ENCODE results near the gene CLDN20. TPM values are rescaled to one million over a fixed set of nuclear protein-coding genes. Genes with fewer than 3 reads are reported as not detected.
A peak's percentile ranks its signal among the peaks of the same experiment; 100 is the strongest.
"Not testable (repeated sequence)": the region's sequence is repeated elsewhere in the genome, so short reads cannot be mapped to it uniquely, and the experiment has no call there.

Gene CLDN20
- total RNA-seq, 1 donor from 2014 or later: 0.19 TPM

DNA sequence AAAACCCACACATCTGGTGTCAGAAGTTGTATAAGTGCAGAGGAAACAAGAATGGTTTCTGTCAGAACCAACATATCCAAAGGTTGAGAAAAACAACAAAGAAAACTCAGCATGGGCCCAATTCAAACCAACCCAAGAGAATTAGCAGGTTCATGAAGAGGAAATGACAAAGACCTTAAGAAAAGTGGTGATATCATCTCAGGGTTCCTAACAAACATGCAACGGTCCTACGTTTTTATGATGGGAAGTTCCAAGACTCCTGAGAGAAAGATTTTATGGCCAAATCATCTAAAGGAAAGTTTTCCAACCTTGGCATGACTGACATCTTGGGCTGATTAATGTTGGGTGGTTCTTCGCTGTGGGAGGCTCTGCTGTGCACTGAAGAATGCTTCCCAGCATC, 27.5 kb downstream of the CLDN20 start:
- no peak for ATAC-seq
- intact Hi-C loops (cut with DNase I): no loop called here

DNA sequence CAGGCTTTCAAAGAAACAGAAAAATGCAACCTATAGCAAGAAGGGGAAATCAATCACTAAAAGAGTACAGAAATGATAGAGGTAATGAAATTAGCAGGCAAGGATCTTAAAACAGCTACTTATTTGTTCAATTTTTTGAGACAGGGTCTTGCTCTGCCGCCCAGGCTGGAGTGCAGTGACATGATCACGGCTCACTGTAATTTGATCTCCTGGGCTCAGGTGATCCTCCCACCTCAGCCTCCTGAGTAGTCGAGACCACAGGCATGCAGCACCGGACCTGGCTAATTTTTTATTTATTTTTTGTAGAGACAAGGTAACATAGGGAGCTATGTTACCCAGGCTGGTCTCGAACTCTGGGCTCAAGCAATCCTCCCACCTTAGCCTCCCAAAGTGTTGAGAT, 28.9 kb downstream of the CLDN20 start:
- no peak for ATAC-seq
- intact Hi-C loops (cut with DNase I): no loop called here
- DNase-seq (ENCODE audit: missing footprints): no peak

More for the DNA sequence above, 27.5 kb downstream of the CLDN20 start:
- DNase-seq (ENCODE audit: missing footprints): no peak

DNA sequence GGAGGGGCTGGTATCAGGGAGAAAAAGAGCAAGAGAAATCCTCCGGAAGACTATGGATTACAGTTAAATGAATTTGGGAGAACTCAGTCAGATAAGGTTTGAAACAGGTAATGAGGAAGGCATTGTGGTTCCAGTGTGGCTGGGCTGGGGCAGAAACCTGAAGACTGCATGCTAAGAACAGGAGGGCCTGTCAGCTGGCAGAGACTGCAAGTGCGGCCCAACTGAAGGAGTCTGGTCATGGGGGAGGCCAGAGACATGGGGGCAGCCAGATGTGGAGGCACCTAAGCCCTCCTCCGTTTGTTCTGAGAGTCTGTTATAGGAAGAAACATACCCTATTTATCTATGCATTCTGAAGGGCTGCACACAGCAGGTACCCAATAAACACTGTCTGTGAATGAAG, 33.9 kb downstream of the CLDN20 start:
- no peak for ATAC-seq

DNA sequence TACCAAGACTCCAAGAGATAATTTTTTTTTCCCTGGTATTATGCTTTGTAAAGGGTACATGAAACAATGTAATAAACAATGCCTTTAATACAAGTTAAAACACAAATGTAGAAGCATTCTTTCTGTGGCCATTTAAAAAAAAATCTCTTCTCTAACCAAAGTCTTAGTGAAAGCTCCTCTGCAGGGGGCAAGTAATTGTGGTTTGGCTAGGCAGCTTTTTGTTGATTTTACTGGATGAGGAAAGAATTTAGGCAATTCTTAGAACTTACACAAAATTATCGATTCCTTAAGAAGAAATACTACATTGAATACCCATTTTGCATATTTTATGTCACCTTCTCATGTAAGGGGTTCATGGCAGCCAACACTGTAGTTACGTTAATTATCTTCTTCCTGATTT, 38.1 kb downstream of the CLDN20 start:
- no peak for ATAC-seq
- intact Hi-C loops (cut with DNase I): no loop called here

More for the DNA sequence above, 33.9 kb downstream of the CLDN20 start:
- intact Hi-C loops (cut with DNase I): no loop called here
- DNase-seq (ENCODE audit: missing footprints): peak; percentile 55

DNA sequence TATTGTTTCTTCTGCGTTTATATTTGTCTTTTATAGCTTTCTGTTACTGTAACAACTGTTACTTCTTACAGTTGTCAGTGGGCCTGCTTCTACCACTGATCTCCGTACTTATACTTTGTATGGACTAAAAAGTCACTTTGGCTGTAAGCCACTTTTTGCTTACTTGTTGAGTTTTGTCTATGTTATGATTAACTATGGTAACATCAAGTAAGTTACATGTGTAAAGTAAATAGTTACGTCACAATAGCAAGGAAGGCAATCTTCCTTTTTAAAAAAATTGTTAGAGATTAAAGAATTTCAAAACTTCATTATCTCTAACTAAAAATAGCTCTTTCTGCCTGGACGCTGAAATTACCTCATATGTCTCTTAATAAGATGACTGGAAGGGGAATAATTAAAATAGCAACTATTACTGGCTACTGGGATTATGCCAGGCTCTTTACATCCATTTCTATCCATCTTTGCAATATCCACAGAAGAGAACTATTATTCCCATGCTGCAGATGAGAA, 39.6 kb downstream of the CLDN20 start:
- DNase-seq (ENCODE audit: missing footprints) (no peak), ATAC-seq (no peak)
- intact Hi-C loops (cut with DNase I): no loop called here

More for the DNA sequence above, 38.1 kb downstream of the CLDN20 start:
- no peak for DNase-seq (ENCODE audit: missing footprints)

DNA sequence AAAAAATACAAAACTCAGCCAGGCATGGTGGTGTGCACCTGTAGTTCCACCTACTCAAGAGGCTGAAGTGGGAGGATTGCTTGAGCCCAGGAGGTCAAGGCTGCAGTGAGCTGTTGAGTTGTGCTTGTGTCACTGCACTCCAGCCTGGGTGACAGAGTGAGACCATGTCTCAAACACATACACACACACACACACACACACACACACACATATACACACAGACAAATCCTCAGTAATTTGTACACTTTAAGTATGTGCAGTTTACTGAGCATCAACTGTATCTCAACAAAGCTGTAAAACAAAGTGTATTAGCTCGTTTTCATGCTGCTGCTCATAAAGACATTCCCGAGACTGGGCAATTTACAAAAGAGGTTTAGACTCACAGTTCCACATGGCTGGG, 43.1 kb downstream of the CLDN20 start:
- intact Hi-C loops (cut with DNase I): no loop called here
- no peak for DNase-seq (ENCODE audit: missing footprints)
- ATAC-seq: no peak

DNA sequence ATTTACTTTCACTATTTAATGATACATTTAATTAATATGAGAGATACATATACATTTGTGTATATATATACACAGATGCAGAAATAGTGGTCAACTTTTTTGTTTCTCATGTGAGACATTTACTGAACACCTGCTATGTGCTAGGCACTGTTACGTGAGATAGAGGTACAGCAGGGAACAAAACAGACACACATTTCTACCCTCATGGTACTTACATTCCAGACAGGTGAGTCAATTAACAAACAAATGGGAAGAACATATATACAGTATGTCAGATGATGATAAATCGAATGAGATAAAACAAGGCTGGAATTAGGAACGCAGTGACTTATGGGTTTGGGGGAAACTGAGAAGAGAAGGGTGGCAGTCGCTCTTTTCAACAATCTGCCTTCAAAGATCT, 45.3 kb downstream of the CLDN20 start:
- DNase-seq (ENCODE audit: missing footprints) (no peak), ATAC-seq (no peak)
- intact Hi-C loops (cut with DNase I): no loop called here

DNA sequence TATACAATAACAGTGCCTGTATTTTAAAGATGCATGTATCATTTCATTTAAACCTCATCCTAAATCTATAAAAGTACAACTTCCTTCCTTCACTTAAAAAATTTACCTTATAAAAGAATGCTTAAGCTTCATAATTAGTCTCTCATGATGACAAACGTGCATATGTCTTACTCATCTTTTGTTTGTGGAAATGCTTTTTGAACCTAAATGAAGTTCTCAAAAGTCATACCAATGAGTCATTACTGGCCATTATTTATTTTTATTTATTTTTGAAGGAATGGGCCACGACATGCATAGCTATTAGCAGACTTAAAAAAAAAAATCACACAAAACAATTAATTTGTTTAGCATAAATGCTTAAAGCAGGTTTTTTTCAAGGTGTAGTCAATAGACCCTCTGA, 46.8 kb downstream of the CLDN20 start:
- DNase-seq (ENCODE audit: missing footprints): no peak
- ATAC-seq: no peak
- intact Hi-C loops (cut with DNase I): loop anchor here (5.0 to 10.0 kb wide), 3 partner anchors 33 to 1374 kb away; no protein-coding TSS in a partner anchor

DNA sequence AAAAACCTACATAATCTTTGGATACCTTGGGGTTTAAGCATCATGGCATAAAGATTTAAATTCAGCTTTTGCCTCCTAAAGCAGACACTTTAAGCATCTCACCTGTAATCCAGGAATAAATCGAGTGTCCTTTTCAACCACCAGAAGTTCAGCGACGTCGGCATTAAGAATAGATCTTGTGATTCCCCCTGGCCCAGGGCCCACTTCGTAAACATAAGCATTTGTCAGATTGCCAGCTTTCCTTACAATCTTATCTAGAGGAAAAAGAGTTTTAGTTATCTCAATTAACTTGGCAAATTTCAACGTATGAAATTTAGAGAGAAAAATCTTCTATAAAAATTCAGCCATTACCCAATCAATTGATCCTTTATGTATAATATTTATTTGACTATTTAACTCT, 47.3 kb downstream of the CLDN20 start:
- intact Hi-C loops (cut with DNase I): loop anchor here (5.0 to 10.0 kb wide), 3 partner anchors 34 to 1374 kb away; no protein-coding TSS in a partner anchor
- no peak for ATAC-seq
- no peak for DNase-seq (ENCODE audit: missing footprints)

DNA sequence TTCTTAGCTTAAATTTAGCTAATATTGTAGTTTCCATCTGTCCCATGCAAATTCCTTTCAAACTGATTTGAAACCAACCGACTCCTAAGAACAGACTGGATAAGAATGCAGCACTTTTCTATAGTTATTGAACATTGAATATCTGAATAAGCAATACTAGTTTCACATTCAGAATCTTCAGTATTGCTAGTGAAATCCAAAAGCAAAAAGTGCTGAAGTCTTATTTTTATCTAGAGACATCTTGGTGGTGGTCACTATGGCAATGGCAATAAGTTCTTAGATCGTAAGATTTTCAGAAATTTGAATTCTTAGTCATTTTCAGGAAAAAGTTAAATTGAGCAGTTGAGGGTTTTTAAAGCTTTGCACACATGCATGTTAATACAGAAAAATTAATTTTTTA, 47.8 kb downstream of the CLDN20 start:
- intact Hi-C loops (cut with DNase I): loop anchor here (5.0 to 10.0 kb wide), 3 partner anchors 34 to 1373 kb away; no protein-coding TSS in a partner anchor
- ATAC-seq (no peak), DNase-seq (ENCODE audit: missing footprints) (no peak)

DNA sequence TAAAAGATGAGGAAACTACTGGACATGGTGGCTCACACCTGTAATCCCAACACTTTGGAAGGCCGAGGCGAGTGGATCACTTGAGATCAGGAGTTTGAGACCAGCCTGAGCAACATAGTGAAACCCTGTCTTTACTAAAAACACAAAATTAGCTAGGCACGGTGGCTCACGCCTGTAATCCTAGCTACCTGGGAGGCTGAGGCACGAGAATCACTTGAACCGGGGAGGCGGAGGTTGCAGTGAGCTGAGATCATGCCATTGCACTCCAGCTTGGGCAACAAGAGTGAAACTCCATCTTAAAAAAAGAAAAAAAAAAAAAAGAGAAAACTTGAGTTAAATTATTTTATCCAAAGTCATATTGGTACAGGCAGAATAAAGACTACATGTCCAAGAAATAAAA, 49.1 kb downstream of the CLDN20 start:
- intact Hi-C loops (cut with DNase I): loop anchor here (1.0 to 10.0 kb wide), 4 partner anchors 36 to 1372 kb away; no protein-coding TSS in a partner anchor

DNA sequence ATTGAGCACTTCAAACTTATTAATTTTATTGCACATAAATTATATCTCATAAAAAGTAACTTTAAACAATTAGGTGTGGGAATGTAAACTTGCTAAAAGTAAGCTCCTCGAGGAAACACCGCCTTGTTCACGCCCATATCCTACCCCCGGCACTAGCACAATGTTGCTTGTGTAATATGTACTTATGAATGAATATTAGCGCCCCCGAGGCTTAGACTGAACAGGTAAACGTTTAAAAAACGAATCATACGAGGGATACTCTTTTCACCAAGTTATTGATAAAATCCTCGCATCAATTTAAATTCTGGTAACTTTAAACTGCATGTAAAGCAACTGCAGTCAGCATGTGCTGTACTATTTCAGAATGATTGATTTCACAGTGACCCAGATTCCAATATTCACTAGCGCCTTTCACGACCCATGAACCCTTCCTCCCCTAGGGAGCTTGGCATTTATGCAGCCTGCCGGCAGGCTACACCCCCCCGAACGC, 49.8 kb downstream of the CLDN20 start:
- intact Hi-C loops (cut with DNase I): loop anchor here (1.0 to 10.0 kb wide), 4 partner anchors 36 to 1371 kb away; no protein-coding TSS in a partner anchor
- DNase-seq (ENCODE audit: missing footprints) (no peak), ATAC-seq (no peak)

More for the DNA sequence above, 49.1 kb downstream of the CLDN20 start:
- not testable (repeated sequence) for ATAC-seq; DNase-seq (ENCODE audit: missing footprints)

DNA sequence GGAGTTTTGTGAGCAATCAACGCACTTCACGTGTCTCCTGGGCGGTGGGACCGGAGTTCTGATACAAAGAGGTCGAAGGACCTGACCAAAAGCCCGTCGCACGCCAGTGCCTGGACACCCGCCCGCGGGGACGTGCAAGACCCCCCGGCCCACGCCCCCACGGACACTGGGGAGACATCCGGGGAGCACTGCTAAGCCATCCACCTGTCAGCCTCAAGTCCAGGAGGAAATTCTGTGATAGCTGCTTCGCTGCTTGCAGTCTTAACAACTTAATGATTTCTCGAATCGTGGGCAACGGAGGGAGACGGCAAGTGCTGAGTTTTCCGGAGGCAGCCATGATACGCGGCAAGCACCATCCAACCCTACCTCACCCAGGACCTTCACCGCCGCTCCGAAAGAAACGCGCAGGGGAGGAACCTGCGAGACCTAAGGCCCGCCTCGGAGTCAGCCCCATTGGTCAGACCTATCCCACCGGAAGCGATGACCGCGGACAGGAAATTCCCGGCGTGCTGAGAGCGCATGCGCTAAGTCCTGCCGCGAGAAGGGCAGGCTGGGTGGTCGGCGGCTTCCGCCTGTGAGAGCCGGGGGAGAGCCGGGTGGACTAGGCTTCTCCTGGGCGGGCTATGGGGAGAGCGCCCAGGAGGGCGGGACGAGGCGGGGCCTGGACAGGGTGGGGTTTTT, 50.4 kb downstream of the CLDN20 start, which contains the start of gene TFB1M:
Gene TFB1M, minus strand, starts transcription at position 393 of the 681 bp plus-strand sequence. Its CDS starts 56 bp downstream, at position 337.
- intact Hi-C loops (cut with DNase I): loop anchor here (5.0 to 10.0 kb wide), 3 partner anchors 37 to 1371 kb away; no protein-coding TSS in a partner anchor
- peak; percentile 99 for DNase-seq (ENCODE audit: missing footprints)
- peak; percentile 99 for ATAC-seq

DNA sequence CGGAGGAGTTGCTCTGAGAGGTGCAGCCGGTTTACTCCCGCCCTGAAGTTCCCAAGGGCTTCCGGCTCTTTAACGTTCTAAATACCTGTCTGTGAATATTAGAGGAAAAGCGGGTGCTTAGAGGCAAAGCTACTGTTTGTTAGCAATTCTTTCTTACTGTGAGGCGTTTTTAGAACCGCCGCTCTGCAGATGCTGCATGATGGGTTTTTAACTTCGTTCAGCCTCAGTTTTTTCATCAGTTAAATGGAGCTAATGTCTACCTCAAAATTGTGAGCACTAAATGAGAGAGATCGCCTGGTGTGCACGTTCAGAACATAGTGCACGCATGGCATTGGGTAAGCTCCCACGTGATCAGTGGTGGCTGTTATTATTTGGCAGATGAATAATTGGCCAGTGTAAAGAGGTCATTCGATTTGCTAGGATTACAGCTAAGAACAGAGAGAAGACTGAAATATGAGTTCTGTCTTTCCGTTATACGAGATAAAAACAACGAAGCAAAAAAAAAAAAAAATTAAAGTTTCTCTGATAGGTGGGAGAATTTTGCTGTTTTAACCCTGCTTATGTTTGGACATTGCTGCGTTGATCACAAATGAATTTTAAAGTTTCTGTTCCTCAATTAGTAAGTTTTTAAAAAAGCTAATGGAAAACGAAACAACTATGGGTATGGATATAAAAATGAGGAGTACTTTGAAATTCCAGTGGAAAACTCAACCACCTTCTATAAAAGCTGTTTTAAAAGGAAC, 51.1 kb downstream of the CLDN20 start:
- peak; percentile 74 for ATAC-seq
- DNase-seq (ENCODE audit: missing footprints): peak; percentile 80
- intact Hi-C loops (cut with DNase I): loop anchor here (5.0 to 10.0 kb wide), 4 partner anchors 38 to 1370 kb away; no protein-coding TSS in a partner anchor

DNA sequence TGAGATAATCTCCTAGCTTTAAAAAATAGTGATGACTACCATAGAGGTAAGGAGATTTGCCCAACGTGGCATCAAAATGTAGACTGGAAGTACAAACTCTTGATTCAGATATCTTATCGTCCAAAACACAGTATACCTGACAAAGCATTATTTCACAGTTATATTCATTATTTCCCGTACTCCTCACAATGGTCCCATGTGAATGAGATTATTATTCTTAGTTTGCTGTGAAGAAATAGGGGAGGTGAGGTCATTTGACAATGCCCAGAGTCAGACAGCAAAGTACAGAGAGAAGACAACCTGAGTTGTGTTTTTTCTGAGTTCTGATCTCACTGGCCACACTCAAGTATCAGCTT, 51.7 kb downstream of the CLDN20 start:
- ATAC-seq: no peak
- no peak for DNase-seq (ENCODE audit: missing footprints)
- intact Hi-C loops (cut with DNase I): loop anchor here (5.0 to 10.0 kb wide), 3 partner anchors 138 to 1369 kb away; no protein-coding TSS in a partner anchor

DNA sequence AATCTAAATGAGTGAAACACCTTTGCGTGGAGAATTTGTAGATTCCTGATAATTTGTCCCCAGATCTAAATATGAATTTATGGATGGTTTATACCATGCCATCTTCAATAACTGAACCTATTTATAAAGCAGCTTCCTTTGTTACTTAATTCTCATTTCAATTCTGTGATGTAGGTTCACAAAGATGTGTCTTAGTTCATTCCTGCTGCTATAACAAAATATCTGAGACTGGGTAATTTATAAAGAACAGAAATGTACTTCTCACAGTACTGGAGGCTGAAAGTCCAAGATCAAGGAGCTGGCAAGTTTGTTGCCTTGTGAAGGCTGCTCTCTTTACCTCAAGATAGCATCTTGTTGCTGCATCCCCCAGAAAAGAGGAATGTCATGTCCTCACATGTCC, 52.6 kb downstream of the CLDN20 start:
- DNase-seq (ENCODE audit: missing footprints) (no peak), ATAC-seq (no peak)
- intact Hi-C loops (cut with DNase I): loop anchor here (5.0 to 10.0 kb wide), 3 partner anchors 139 to 1368 kb away; no protein-coding TSS in a partner anchor

DNA sequence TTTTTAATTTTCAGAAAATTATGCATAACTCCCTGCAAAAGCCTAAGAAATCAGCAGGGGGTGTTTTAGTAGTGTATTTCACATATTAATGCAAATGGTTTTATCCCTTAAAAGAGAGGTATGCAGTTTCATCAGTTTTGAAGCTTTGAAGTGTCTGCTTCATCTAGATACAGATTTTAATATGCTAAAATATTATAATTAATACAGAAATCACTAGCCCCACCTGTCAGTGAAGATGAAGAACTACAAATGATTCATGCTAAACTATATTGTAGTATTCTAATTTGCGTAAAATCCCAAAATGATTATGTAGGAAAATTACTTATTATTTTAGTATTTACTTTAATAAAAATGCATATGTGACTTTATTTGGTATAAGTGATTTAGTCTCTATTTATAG, 53.4 kb downstream of the CLDN20 start:
- intact Hi-C loops (cut with DNase I): loop anchor here (5.0 to 10.0 kb wide), 3 partner anchors 140 to 1368 kb away; no protein-coding TSS in a partner anchor
- DNase-seq (ENCODE audit: missing footprints) (no peak), ATAC-seq (no peak)

DNA sequence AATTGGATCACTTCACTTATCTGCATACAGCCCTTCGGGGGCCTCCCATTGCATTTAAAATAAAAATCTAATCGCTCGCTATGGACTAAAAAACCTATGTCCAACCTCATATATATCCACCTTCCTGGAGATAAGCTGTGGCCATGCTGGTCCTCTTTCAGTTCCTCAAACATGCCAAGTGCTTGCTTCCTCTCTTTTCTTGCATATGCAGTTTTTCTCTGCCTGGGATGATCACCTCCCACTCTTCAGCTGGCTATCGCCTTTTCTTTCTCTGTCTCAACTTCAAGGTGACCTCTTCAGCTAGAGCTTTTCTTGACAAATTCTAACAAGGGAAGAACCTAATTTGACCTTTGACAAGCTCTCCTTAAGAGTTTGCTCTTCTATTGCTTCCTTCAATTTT, 56.1 kb downstream of the CLDN20 start:
- intact Hi-C loops (cut with DNase I): loop anchor here (5.0 to 10.0 kb wide), 4 partner anchors 143 to 1365 kb away; no protein-coding TSS in a partner anchor
- DNase-seq (ENCODE audit: missing footprints) (no peak), ATAC-seq (no peak)

DNA sequence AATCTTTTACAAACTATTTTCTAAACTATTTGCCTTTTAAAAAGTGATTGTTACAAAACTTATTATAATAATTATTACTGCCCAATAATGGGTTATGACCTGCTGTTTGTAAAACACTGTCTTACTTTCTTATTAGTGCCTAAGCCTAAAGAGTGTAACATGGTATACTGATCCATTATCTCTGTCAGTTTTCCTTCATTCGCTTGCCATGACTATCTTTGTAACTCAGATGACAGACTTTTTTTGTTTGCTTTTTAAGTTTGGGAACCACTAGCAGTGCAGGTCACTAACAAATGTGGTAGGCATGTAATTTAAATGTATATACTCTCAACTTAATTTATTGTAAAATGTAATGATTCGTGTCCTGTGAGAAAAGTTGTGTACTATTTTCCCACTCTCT, 60.4 kb downstream of the CLDN20 start:
- ATAC-seq: no peak
- DNase-seq (ENCODE audit: missing footprints): no peak
- intact Hi-C loops (cut with DNase I): loop anchor here (10.0 kb wide), 1 partner anchor 171 kb away; no protein-coding TSS in a partner anchor
